ENCODE results near the gene YES1.

YES1 gene

DNA sequence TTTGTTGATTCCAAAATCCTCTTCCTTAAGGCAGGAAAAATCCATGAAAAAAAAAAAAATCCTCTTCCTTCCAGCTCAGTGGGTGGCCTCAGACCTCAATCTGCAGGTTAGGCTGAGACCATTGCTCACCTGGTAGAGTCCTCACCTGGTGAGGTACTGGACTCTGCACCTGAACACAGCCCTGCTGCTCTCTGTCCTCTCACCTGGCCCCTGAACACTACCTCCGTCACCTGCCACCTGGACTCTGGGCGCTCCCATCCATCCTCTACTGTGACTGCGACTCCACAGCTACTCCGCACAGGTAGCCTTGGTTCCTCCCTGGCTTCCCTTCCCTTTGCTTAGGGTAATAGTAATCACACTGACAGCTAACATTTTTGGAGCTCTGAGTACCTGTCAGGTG is 132.5 kb downstream of the YES1 start:
- Histone ChIP-seq H3K36me3 (ENCODE audit: control insufficient read depth, insufficient read depth, low read length) (peaks cover 21% of the 10 kb centered on the region), H3K9me3 (ENCODE audit: control insufficient read depth, low read length) (no peaks in the 10 kb centered on the region), H3K4me1 (ENCODE audit: control insufficient read depth, insufficient read depth, low read length, poor library complexity, severe bottlenecking) (peaks cover 9% of the 10 kb centered on the region), H3K27ac (ENCODE audit: insufficient read depth, low read length, poor library complexity, severe bottlenecking) (no peak overlapping the region), H3K4me3 (ENCODE audit: insufficient read depth, low read depth, low read length, poor library complexity, severe bottlenecking) (no peak overlapping the region), H3K27me3 (replicated peaks; ENCODE audit: control insufficient read depth, insufficient read depth, low read length, poor library complexity, severe bottlenecking) (no peaks in the 10 kb centered on the region)
- DNase-seq, result no peak

GRCh38 chr18:678482-679182 is 133.4 kb downstream of the YES1 start:
- Histone ChIP-seq H3K9me3 (ENCODE audit: control insufficient read depth, low read length) (no peaks in the 10 kb centered on the region), H3K4me1 (ENCODE audit: control insufficient read depth, insufficient read depth, low read length, poor library complexity, severe bottlenecking) (peaks cover 9% of the 10 kb centered on the region), H3K27me3 (replicated peaks; ENCODE audit: control insufficient read depth, insufficient read depth, low read length, poor library complexity, severe bottlenecking) (no peaks in the 10 kb centered on the region), H3K27ac (ENCODE audit: insufficient read depth, low read length, poor library complexity, severe bottlenecking) (no peak overlapping the region), H3K36me3 (ENCODE audit: control insufficient read depth, insufficient read depth, low read length) (peaks cover 21% of the 10 kb centered on the region), H3K4me3 (ENCODE audit: insufficient read depth, low read depth, low read length, poor library complexity, severe bottlenecking) (no peak overlapping the region)
- no peak for DNase-seq

GRCh38 chr18:677951-678381 is 134.1 kb downstream of the YES1 start:
- Histone ChIP-seq H3K27me3 (replicated peaks; ENCODE audit: control insufficient read depth, insufficient read depth, low read length, poor library complexity, severe bottlenecking) (no peaks in the 10 kb centered on the region), H3K4me1 (ENCODE audit: control insufficient read depth, insufficient read depth, low read length, poor library complexity, severe bottlenecking) (peaks cover 9% of the 10 kb centered on the region), H3K4me3 (ENCODE audit: insufficient read depth, low read depth, low read length, poor library complexity, severe bottlenecking) (no peak overlapping the region), H3K36me3 (ENCODE audit: control insufficient read depth, insufficient read depth, low read length) (peaks cover 23% of the 10 kb centered on the region), H3K27ac (ENCODE audit: insufficient read depth, low read length, poor library complexity, severe bottlenecking) (no peak overlapping the region), H3K9me3 (ENCODE audit: control insufficient read depth, low read length) (no peaks in the 10 kb centered on the region)
- DNase-seq, result no peak

DNA sequence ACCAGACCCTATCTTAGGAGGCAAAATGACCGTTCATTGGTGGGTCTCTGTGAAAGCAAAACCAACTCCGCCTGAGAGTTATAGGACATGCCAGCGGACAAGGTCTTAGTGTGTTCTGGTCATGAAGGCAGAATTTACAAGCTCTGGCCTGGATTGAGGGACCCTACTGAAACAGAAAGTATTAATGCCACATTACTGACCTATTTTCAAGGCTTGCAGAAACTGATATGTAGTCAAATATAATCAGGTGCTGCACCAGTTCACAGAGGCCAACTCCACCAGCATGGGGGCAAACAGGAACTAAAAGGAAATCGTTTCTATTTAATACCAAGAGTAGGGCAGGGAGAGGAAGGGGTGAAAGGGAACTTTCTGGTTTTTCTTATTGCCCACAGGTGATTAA is 134.9 kb downstream of the YES1 start:
- DNase-seq, result no peak
- H3K27me3 ChIP-seq (replicated peaks; ENCODE audit: control insufficient read depth, insufficient read depth, low read length, poor library complexity, severe bottlenecking), result no peaks in the 10 kb centered on the region
- no peaks in the 10 kb centered on the region for H3K9me3 ChIP-seq (ENCODE audit: control insufficient read depth, low read length)
- no peak overlapping the region for H3K4me3 ChIP-seq (ENCODE audit: insufficient read depth, low read depth, low read length, poor library complexity, severe bottlenecking)
- H3K4me1 ChIP-seq (ENCODE audit: control insufficient read depth, insufficient read depth, low read length, poor library complexity, severe bottlenecking), result peaks cover 6% of the 10 kb centered on the region
- peaks cover 24% of the 10 kb centered on the region for H3K36me3 ChIP-seq (ENCODE audit: control insufficient read depth, insufficient read depth, low read length)
- no peak overlapping the region for H3K27ac ChIP-seq (ENCODE audit: insufficient read depth, low read length, poor library complexity, severe bottlenecking)

GRCh38 chr18:676736-677135 is 135.3 kb downstream of the YES1 start:
- peaks cover 2% of the 10 kb centered on the region for H3K4me1 ChIP-seq (ENCODE audit: control insufficient read depth, insufficient read depth, low read length, poor library complexity, severe bottlenecking)
- no peaks in the 10 kb centered on the region for H3K9me3 ChIP-seq (ENCODE audit: control insufficient read depth, low read length)
- H3K4me3 ChIP-seq (ENCODE audit: insufficient read depth, low read depth, low read length, poor library complexity, severe bottlenecking), result no peak overlapping the region
- peaks cover 24% of the 10 kb centered on the region for H3K36me3 ChIP-seq (ENCODE audit: control insufficient read depth, insufficient read depth, low read length)
- no peaks in the 10 kb centered on the region for H3K27me3 ChIP-seq (replicated peaks; ENCODE audit: control insufficient read depth, insufficient read depth, low read length, poor library complexity, severe bottlenecking)
- no peak overlapping the region for H3K27ac ChIP-seq (ENCODE audit: insufficient read depth, low read length, poor library complexity, severe bottlenecking)
- DNase-seq, result no peak

- H3K9me3 ChIP-seq (ENCODE audit: control insufficient read depth, low read length), result no peaks in the 10 kb centered on the region
- H3K27ac ChIP-seq (ENCODE audit: insufficient read depth, low read length, poor library complexity, severe bottlenecking), result no peak overlapping the region
- no peak overlapping the region for H3K4me3 ChIP-seq (ENCODE audit: insufficient read depth, low read depth, low read length, poor library complexity, severe bottlenecking)
- peaks cover 24% of the 10 kb centered on the region for H3K36me3 ChIP-seq (ENCODE audit: control insufficient read depth, insufficient read depth, low read length)
- H3K27me3 ChIP-seq (replicated peaks; ENCODE audit: control insufficient read depth, insufficient read depth, low read length, poor library complexity, severe bottlenecking), result no peaks in the 10 kb centered on the region
- no peaks in the 10 kb centered on the region for H3K4me1 ChIP-seq (ENCODE audit: control insufficient read depth, insufficient read depth, low read length, poor library complexity, severe bottlenecking)
- DNase-seq, result no peak
Measured at GRCh38 chr18:676069-676468, 136.0 kb downstream of the YES1 start.

GRCh38 chr18:675307-675706 is 136.7 kb downstream of the YES1 start:
- H3K27me3 ChIP-seq (replicated peaks; ENCODE audit: control insufficient read depth, insufficient read depth, low read length, poor library complexity, severe bottlenecking), result no peaks in the 10 kb centered on the region
- peaks cover 30% of the 10 kb centered on the region for H3K36me3 ChIP-seq (ENCODE audit: control insufficient read depth, insufficient read depth, low read length)
- H3K9me3 ChIP-seq (ENCODE audit: control insufficient read depth, low read length), result no peaks in the 10 kb centered on the region
- H3K4me1 ChIP-seq (ENCODE audit: control insufficient read depth, insufficient read depth, low read length, poor library complexity, severe bottlenecking), result no peaks in the 10 kb centered on the region
- H3K4me3 ChIP-seq (ENCODE audit: insufficient read depth, low read depth, low read length, poor library complexity, severe bottlenecking), result no peak overlapping the region
- no peak overlapping the region for H3K27ac ChIP-seq (ENCODE audit: insufficient read depth, low read length, poor library complexity, severe bottlenecking)
- no peak for DNase-seq

- no peaks in the 10 kb centered on the region for H3K27me3 ChIP-seq (replicated peaks; ENCODE audit: control insufficient read depth, insufficient read depth, low read length, poor library complexity, severe bottlenecking)
- no peak overlapping the region for H3K27ac ChIP-seq (ENCODE audit: insufficient read depth, low read length, poor library complexity, severe bottlenecking)
- H3K36me3 ChIP-seq (ENCODE audit: control insufficient read depth, insufficient read depth, low read length), result peaks cover 23% of the 10 kb centered on the region
- H3K4me1 ChIP-seq (ENCODE audit: control insufficient read depth, insufficient read depth, low read length, poor library complexity, severe bottlenecking), result no peaks in the 10 kb centered on the region
- H3K9me3 ChIP-seq (ENCODE audit: control insufficient read depth, low read length), result no peaks in the 10 kb centered on the region
- no peak overlapping the region for H3K4me3 ChIP-seq (ENCODE audit: insufficient read depth, low read depth, low read length, poor library complexity, severe bottlenecking)
- no peak for DNase-seq
Measured at GRCh38 chr18:673769-674168, 138.3 kb downstream of the YES1 start.

GRCh38 chr18:673317-673716 is 138.7 kb downstream of the YES1 start:
- no peaks in the 10 kb centered on the region for H3K9me3 ChIP-seq (ENCODE audit: control insufficient read depth, low read length)
- no peak for DNase-seq
- H3K27ac ChIP-seq (ENCODE audit: insufficient read depth, low read length, poor library complexity, severe bottlenecking), result no peak overlapping the region
- peaks cover 19% of the 10 kb centered on the region for H3K36me3 ChIP-seq (ENCODE audit: control insufficient read depth, insufficient read depth, low read length)
- no peaks in the 10 kb centered on the region for H3K27me3 ChIP-seq (replicated peaks; ENCODE audit: control insufficient read depth, insufficient read depth, low read length, poor library complexity, severe bottlenecking)
- H3K4me3 ChIP-seq (ENCODE audit: insufficient read depth, low read depth, low read length, poor library complexity, severe bottlenecking), result no peak overlapping the region
- H3K4me1 ChIP-seq (ENCODE audit: control insufficient read depth, insufficient read depth, low read length, poor library complexity, severe bottlenecking), result no peaks in the 10 kb centered on the region
